Pons (tissue), 1 donor: ENCODE results near the gene GFOD1.

Source experiments
- DNase-seq: peaks from one replicate; pipeline ENCODE4 v3.0.0-alpha.2; 2016; ENCODE audit warnings: low spot score

GFOD1 gene

DNA sequence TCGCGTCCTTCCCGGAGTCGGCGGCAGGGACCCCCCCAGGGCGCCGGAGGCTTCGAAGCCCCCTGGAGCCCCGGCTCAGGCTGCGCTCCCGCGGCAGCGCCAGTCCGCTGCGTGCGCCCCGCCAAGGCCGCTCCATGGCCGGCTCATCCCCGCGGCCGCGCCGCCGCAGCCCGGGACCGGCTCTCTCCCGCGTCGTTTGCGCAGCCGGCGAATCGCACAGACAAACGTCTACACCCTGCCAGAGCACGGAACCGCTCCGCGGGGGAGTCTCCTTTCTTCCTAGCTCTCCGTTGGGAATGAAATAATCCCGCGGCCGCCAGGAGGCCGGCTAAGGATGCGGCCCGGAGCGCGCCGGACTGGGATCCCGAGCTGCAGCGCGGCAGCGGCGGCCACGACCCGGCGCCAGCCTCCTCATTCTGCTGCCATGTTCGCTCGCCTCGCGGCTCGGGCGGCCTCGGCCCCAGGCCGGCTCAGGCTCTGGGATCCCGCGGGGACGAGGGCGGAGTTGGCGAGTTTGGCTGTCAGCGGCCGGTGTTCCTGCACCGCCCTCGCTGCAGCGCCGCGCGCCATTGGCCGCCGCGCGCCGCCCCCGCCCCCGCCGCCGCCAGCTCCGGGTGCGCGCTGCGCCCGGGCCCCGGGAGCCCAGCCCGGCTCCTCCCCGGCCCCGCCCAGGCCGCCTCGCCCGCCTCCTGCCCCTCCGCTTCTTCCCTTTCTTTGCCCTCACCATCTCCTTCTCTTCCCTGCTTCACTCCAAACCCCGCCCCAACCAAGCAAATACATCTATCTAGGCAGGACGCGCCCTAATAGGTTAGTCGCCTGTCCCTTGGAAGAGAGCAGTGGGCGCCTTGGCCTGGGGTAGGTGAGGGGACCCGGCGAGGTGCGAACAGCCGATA is at the start of gene GFOD1:
TSS of gene GFOD1 (minus strand) at position 479 of the 893 bp plus-strand sequence. CDS start 710 bp downstream, outside the sequence.
- DNase-seq = peak; percentile 80

DNA sequence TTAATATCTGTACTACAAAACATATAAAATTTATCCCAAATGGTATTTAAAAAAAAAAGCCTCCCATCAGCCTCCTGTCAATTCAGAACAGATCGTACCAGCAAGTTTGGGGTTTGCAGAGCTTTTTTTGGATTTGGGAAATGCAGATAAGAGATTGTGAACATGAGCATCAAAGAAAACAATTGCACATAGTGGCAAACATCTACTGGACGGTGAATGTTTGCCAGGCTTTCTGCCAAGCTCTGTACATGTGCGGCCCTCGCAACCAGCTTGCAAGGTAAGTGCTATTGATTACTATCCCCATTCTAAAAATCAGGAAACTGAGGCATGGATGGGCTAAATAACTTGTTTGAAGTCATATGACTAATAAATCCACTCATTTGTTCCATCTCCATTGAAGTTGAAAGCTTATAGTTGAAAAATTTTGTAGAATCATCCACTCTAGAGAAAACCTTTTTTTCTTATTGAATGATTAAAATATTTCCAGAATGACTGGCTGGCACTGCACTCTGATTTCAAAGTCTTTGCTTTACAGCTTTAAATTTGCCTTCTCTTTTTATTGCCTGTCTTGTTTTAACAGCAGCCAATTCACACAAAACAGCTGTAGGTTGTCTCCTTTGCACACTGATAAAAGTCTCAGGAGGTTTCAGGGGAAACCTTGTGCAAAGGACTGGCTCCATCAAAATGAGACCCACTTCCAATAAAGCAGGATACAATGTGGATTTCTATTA is 49.6 kb upstream of the GFOD1 start:
- no peak for DNase-seq

- DNase-seq = no peak
Observed at GRCh38 chr6:13535306-13535705, 47.9 kb upstream of the GFOD1 start.

GRCh38 chr6:13534536-13534935 is 47.1 kb upstream of the GFOD1 start:
- DNase-seq = no peak

GRCh38 chr6:13531956-13532355 is 44.6 kb upstream of the GFOD1 start:
- DNase-seq = no peak

DNA sequence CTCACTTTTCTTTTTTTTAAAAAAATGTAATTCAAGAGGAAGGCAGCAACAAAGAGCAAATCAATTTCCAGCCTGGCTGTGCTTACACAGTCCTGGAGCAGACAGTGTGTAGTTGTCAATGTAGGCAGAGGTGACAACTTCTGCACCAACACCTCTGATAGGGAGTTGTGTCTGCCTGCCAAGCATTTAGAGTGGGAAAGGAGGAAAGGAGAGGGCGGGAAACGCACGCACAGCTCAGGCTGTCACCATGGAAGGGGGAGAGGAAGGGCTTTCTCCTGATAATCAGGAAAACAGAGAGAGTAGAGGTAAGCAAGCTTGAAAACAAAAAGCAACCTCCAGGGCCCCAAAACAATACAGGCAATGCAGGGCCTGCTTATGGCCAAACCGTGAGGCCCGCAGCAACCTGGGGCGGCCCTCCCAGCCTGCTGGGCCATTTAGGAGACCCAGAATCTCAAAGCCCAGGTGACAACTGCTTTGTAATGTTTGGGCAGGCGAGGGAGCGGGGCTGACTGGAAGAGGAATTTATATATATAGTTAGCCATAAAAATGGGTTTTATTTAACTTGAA is 41.5 kb upstream of the GFOD1 start:
- no peak for DNase-seq

DNA sequence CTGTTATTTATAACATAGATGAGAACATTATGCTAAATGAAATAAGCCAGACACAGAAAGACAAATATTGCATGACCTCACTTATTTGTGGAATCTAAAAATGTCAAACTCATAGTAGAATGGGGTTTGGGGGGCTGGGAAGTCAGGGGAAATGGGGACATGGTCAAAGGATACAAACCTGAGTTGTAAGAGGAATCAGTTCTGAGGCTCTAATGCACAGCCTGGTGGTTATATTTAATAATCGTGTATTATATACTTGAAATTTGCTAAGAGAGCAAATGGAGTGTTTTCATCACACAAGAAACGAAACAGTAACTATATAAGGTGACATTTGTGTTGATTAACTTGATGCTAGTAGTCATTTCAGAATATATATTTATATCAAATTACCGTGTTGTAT is 40.8 kb upstream of the GFOD1 start:
- no peak for DNase-seq

DNA sequence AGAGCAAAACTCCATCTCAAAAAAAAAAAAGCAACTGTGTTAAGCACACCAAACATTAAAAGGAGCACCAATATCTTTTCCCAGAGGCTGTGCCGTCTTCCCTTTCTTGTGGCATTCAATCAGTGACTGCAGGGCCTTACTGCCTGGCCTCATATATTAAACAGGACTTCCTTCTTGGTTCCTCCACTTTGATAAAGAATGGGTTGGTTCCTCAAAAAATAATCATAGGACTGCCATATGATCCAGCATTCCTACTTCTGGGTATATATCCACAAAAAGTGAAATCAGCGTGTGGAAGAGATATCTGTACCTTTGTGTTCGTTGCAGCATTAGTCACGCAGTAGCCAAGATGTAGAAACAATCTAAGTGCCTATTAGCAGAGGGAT is 40.3 kb upstream of the GFOD1 start:
- DNase-seq = no peak

GRCh38 chr6:13526727-13527670 is 39.6 kb upstream of the GFOD1 start:
- peak; percentile 31 for DNase-seq

- DNase-seq = no peak
Observed at GRCh38 chr6:13526357-13526726, 38.9 kb upstream of the GFOD1 start.

DNA sequence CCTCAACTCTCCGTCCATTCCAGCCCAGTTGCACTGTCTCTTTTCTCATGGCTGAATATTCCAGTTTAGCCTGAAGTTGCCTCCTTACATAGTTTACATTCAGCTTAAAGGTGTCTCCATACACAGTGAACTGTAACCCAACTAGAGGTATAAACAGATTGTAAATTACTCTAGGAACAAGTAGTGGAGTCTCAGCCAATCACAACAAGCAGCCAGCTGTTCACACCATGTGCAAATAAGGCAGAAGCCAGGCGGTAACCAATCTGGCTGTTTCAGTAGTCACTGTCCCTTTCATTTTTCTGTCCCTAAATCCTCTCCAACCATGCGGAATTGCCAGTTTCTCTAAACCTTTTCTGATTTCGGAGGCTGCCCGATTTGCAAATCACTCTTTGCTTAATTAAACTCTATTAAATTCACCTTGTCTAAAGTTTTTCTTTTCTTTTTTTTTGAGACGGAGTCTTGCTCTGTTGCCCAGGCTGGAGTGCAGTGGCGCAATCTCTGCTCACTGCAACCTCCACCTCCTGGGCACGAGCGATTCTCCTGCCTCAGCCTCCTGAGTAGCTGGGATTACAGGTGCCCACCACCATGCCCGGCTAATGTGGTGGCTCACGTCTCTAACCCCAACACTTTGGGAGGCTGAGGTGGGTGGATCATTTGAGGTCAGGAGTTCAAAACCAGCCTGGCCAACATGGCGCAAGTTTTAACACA is 37.6 kb upstream of the GFOD1 start:
- no peak for DNase-seq

GRCh38 chr6:13523826-13524622 is 36.6 kb upstream of the GFOD1 start:
- DNase-seq = no peak

DNA sequence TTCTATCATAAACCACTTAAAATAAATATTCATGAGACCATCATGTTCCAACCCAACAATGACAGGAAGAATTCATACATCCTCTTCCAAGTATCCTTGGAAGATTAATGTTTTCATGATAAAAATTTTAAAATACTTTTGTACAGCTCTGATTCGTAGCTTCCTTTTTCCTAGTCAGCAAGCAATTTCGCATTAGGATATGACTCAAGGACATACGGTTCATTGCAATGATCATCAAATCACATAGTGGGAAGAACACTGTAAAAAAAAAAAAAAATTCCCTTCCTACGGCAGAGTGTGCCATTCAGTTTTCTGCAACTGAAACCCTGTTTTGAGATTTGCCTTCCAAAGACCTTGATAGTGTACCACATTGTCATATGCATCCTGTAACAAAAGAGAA is 35.3 kb upstream of the GFOD1 start:
- no peak for DNase-seq

GRCh38 chr6:13519839-13520238 is 32.4 kb upstream of the GFOD1 start:
- no peak for DNase-seq

GRCh38 chr6:13517116-13517515 is 29.7 kb upstream of the GFOD1 start:
- DNase-seq = no peak

- no peak for DNase-seq
Observed at GRCh38 chr6:13515912-13516311, 28.5 kb upstream of the GFOD1 start.

- DNase-seq = no peak
Observed at GRCh38 chr6:13513626-13514502, 26.5 kb upstream of the GFOD1 start.

DNA sequence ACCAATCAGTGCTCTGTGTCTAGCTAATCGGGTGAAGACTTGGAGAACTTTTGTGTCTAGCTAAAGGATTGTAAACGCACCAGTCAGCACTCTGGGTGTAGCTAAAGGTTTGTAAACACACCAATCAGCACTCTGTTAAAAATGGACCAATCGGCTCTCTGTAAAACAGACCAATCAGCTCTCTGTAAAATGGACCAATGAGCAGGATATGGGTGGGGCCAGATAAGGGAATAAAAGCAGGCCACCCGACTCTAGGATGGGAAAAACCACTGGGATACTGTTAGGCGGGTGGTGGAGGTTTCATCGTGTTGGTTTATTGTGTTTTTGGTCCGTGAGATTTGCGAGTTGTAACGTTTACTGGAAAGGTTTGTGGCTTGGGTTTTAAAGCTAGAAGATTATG is 25.5 kb upstream of the GFOD1 start:
- no peak for DNase-seq
